GM21528 (cell line): ENCODE measurements around the gene CD27.
A peak's percentile ranks its signal among the peaks of the same experiment; 100 is the strongest.
"Not testable (repeated sequence)": the region's sequence is repeated elsewhere in the genome, so short reads cannot be mapped to it uniquely, and the experiment has no call there.

ENCODE experiments used
- ATAC-seq: cut with Tn5 transposase; IDR thresholded peaks from one replicate; pipeline ENCODE4 v1.9.1; 2021; ENCODE audit warnings: mild to moderate bottlenecking, moderate library complexity; ENCODE audit not compliant: unreplicated experiment, low FRiP score

Gene CD27

DNA sequence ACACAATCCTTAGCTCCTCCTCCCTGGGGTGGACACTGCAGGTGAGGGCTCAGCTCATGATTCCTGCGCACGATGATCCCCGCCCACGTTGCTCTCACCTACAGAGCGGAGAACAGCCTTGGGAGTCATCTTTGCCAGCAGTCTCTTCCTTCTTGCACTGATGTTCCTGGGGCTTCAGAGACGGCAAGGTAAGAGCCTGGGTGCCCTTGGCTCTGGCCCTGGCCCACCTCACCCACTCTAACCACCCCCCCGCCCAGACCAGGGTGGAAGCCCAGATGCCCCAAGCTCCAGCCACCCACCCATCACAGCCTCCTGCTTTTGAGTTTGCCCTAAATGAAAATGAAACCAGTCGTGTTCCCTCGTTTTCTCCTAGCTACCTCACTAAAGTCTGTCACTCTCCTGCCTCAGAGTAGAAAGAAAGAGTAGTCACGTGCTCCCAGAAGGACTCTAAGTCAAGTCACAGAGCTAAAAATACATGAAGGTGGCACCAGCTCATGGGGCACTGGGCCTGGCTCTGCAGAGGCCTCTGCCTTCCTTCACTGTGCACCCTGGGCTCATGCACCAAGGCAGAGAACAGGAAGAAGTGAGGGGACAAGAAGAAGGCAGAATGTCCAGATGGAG, 16.1 kb downstream of the CD27 start:
- no peak for ATAC-seq

GRCh38 chr12:6461401-6462233, 16.9 kb downstream of the CD27 start:
- ATAC-seq = peak; percentile 67

- no peak for ATAC-seq
Observed at GRCh38 chr12:6462234-6462995, 17.7 kb downstream of the CD27 start.

DNA sequence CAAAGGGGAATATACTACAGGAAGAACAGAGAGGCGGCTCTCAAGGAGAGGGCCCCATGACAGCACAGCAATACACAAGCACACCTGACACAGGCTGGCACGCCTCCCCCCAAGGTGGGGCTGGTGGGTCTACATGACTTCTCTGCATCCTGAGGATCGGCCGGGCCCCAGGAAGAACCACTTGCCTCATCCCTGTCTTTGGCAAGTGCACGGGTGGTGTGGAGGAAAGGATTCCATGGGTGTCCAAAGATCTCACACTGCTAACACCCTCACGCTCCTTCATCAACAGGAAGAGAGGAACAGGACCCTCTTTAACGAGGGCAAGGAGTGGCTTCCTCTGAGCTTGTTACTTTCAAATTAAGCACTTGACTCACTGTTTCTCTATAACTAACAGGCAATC, 18.5 kb downstream of the CD27 start:
- no peak for ATAC-seq

DNA sequence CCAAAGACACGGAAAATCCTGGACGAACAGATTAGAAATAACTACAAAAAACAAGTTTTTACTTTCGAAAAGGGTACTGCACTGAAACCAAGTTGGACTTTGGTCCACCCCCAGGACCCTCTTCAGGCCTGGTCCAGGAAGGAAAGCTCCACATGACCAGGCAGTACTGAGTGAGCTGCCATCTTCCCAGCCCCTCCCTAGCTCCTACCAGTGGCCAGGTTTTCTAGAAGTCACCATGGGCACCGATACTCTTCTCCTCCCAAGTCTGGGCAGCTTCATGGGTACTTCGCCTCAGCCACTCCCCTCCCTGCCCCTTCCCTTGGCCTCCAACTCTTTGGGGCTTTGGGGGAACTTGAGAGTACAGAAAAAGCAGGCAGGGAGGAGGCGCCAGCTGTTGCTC, 19.1 kb downstream of the CD27 start:
- ATAC-seq = no peak

DNA sequence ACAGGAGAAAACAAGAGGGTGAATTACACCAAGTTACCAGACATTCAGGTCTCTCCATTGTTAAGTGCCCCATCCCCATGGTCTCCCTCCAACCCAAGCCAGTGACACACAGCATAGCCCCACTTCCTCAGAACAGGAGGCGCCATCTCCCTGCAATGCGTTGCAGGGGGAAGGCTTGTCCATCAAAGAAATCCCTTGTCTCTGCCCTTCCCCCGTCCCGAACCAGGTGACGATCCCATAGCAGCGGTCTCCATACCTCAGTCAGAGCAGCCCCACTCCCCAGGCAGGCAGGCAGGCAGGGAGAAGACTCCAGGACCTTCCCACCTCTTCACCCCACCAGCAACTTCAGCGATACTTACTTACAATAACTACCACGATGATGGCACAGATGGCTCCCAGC, 19.8 kb downstream of the CD27 start:
- no peak for ATAC-seq

GRCh38 chr12:6465467-6466183, 20.9 kb downstream of the CD27 start:
- ATAC-seq = no peak

GRCh38 chr12:6466184-6466573, 21.4 kb downstream of the CD27 start:
- ATAC-seq = no peak

GRCh38 chr12:6466751-6467150, 22.0 kb downstream of the CD27 start:
- ATAC-seq = not testable (repeated sequence)

- ATAC-seq = not testable (repeated sequence)
Observed at GRCh38 chr12:6467571-6468282, 23.0 kb downstream of the CD27 start.

GRCh38 chr12:6468283-6468575, 23.5 kb downstream of the CD27 start:
- ATAC-seq = no peak

- no peak for ATAC-seq
Observed at GRCh38 chr12:6469092-6469491, 24.3 kb downstream of the CD27 start.

DNA sequence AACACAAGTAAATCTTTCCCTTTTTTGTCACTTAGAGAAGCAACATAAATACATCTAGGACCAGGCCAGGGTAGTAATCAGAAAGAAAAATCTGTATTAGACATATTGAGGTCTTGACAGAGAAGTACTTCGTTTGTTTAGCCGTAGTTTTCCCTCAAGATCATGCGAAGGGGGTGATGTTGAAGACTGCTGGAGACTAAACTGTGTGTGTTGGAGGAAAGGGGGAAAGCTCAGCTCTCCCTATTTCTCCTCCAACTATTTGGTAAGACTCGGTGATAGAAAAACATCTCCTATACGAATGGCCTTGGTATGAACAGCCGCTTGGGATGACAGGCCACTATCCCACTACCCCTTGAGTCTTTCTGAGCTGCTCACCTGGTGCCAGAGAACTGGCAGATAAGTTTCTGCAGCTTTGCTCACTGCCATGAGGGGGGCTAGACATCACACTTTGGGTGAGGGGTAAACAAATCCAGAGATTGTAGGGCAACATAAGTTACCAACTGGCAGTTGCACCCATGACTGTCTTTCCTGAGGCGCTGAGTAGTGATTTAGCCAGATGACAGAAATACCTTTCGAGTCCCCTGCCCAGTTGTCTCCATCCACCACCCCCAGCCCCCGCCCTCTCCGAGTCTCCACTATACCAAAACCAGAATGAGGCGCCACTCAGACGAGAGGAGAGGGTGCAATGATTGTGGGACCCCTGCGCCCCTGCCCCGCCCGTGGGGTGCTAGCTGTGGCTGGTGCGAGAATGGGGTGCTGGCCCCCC, 25.0 kb downstream of the CD27 start:
- no peak for ATAC-seq

- peak; percentile 91 for ATAC-seq
Observed at GRCh38 chr12:6470375-6471163, 25.8 kb downstream of the CD27 start, which contains the start of gene VAMP1. VAMP1 (minus strand) TSS chr12:6470677; CDS start chr12:6470531, 146 bp downstream.

DNA sequence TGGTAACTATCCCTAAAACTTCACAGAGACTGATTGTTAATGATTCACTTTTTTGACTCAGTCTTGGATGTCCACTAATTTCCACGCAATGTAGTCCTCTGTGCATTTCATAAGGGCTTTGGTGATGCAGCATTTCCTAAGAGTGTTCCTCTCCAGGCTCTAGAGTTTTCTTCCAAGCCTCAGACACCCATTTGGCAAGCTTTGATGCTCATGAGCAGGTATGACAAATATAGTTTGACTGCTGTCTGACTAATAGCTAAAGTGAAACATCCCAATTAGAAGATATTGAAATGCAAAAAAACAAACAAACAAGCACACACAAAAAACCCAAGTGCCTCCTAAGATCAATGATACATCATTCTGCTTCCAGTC, 27.2 kb downstream of the CD27 start:
- ATAC-seq = no peak

DNA sequence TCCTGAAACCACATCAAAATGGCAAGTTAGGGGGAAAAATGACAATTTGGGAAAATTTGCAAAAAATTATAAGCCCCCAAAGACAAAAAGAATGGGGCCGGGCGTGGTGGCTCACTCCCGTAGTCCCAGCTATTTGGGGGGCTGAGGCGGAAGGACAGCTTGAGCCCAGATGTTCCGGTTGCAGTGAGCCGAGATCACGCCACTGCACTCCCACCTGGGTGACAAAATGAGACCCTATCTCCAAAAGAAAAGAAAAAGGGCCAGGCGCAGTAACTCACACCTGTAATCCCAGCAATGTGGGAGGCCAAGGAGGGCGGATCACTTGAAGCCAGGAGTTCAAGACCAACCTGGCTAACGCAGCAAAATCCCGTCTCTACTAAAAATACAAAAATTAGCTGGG, 27.7 kb downstream of the CD27 start:
- ATAC-seq = no peak

DNA sequence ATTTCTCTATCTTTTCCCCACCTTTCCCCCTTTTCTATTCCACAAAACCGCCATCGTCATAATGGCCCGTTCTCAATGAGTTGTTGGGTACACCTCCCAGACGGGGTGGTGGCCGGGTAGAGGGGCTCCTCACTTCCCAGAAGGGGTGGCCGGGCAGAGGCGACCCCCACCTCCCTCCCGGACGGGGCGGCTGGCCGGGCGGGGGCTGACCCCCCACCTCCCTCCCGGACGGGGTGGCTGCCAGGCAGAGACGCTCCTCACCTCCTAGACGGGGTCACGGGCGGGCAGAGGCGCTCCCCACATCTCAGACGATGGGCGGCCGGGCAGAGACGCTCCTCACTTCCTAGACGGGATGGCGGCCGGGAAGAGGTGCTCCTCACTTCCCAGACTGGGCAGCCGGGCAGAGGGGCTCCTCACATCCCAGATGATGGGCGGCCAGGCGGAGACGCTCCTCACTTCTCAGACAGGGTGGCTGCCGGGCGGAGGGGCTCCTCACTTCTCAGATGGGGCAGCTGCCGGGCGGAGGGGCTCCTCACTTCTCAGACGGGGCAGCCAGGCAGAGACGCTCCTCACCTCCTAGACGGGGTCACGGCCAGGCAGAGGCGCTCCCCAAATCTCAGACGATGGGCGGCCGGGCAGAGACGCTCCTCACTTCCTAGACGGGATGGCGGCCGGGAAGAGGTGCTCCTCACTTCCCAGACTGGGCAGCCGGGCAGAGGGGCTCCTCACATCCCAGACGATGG, 30.6 kb downstream of the CD27 start:
- ATAC-seq = not testable (repeated sequence)

DNA sequence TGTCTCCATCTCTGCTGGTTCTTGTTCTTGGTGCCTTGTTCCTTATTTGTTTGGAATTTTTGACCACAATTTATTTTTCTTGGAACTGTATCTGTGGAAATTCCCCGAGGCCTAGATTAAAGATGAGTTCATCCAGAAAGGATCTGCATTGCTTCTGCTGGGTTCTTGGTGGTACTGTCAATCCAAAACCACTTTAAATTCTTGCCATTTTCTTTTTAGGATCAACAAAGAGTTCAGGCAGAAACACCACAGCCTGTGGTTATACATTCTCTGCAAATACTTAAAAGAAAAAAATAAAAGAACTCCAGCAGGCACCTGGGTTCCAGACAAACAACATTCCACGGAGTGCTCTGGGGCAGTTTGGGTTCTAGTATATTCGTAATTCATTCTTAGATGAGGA, 31.7 kb downstream of the CD27 start:
- no peak for ATAC-seq
